ENCODE results near the gene ACP7.

DNA sequence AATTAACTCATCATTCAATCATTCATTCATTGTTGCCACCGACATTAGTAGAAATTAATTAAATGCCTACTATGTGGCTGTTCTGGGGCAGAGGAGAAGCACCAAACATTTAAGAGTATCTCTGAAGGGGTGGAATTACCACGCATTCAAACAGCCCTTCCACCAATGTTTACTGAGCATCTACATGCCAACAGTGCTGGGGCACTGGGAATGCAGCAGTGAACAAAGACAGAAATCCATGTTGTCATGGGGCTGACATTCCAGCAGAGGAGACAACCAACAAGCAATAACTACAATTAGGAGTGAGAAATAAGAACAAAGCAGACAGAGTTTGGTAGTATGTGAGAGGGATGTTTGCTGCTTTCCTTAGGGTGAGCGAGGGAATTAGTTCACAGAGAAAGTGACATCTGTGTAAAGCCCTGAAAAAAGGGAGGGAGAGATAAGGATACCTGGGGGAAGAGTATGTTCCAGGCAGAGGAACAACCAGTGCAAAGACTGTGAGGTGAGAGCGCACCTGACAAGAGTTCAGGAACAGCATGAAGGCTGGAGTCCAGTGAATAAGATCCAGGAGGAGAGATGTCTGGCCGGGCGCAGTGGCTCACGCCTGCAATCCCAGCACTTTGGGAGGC is 40.1 kb downstream of the ACP7 start:
- TF ChIP-seq SREBF2 (IDR thresholded peaks at IDR 0.05; ENCODE audit: low read length), result no peak
- TF ChIP-seq, protein P1, sequence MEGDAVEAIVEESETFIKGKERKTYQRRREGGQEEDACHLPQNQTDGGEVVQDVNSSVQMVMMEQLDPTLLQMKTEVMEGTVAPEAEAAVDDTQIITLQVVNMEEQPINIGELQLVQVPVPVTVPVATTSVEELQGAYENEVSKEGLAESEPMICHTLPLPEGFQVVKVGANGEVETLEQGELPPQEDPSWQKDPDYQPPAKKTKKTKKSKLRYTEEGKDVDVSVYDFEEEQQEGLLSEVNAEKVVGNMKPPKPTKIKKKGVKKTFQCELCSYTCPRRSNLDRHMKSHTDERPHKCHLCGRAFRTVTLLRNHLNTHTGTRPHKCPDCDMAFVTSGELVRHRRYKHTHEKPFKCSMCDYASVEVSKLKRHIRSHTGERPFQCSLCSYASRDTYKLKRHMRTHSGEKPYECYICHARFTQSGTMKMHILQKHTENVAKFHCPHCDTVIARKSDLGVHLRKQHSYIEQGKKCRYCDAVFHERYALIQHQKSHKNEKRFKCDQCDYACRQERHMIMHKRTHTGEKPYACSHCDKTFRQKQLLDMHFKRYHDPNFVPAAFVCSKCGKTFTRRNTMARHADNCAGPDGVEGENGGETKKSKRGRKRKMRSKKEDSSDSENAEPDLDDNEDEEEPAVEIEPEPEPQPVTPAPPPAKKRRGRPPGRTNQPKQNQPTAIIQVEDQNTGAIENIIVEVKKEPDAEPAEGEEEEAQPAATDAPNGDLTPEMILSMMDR (IDR thresholded peaks at IDR 0.05 in 2 of 3, conservative IDR thresholded peaks at IDR 0.05 in 1 of 3; ENCODE audit: control insufficient read depth in 2 of 3, extremely low read depth in 1 of 3, insufficient read depth in 1 of 3, low read depth in 3 of 3, low read length in 3 of 3), result no peak
- TF ChIP-seq, protein P2, sequence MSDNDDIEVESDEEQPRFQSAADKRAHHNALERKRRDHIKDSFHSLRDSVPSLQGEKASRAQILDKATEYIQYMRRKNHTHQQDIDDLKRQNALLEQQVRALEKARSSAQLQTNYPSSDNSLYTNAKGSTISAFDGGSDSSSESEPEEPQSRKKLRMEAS (IDR thresholded peaks at IDR 0.05; ENCODE audit: low read depth, low read length), result no peak
- no peak for TF ChIP-seq POLR2A (IDR thresholded peaks at IDR 0.05; ENCODE audit: low read depth, low read length)
- no peak for TF ChIP-seq CHD4 (IDR thresholded peaks at IDR 0.05)
- no peak for TF ChIP-seq NFIC (IDR thresholded peaks at IDR 0.05; ENCODE audit: low read depth, low read length)
- TF ChIP-seq, protein P3, sequence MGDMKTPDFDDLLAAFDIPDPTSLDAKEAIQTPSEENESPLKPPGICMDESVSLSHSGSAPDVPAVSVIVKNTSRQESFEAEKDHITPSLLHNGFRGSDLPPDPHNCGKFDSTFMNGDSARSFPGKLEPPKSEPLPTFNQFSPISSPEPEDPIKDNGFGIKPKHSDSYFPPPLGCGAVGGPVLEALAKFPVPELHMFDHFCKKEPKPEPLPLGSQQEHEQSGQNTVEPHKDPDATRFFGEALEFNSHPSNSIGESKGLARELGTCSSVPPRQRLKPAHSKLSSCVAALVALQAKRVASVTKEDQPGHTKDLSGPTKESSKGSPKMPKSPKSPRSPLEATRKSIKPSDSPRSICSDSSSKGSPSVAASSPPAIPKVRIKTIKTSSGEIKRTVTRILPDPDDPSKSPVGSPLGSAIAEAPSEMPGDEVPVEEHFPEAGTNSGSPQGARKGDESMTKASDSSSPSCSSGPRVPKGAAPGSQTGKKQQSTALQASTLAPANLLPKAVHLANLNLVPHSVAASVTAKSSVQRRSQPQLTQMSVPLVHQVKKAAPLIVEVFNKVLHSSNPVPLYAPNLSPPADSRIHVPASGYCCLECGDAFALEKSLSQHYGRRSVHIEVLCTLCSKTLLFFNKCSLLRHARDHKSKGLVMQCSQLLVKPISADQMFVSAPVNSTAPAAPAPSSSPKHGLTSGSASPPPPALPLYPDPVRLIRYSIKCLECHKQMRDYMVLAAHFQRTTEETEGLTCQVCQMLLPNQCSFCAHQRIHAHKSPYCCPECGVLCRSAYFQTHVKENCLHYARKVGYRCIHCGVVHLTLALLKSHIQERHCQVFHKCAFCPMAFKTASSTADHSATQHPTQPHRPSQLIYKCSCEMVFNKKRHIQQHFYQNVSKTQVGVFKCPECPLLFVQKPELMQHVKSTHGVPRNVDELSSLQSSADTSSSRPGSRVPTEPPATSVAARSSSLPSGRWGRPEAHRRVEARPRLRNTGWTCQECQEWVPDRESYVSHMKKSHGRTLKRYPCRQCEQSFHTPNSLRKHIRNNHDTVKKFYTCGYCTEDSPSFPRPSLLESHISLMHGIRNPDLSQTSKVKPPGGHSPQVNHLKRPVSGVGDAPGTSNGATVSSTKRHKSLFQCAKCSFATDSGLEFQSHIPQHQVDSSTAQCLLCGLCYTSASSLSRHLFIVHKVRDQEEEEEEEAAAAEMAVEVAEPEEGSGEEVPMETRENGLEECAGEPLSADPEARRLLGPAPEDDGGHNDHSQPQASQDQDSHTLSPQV (IDR thresholded peaks at IDR 0.05), result no peak
- no peak for TF ChIP-seq SUZ12 (IDR thresholded peaks at IDR 0.05; ENCODE audit: unreplicated experiment)
- TF ChIP-seq CBFB (IDR thresholded peaks at IDR 0.05; ENCODE audit: low read depth), result no peak
- no peak for TF ChIP-seq ZNF274 (IDR thresholded peaks at IDR 0.05; ENCODE audit: insufficient read depth, insufficient read length)
